RWPE2 (cell line): ENCODE data around the gene FBXL17.

Experiments
- ATAC-seq: fragments of 200-7000 bp; cut with Tn5 transposase; 3 replicates; pipeline ENCODE4 v1.9.1; 2021; ENCODE audit warnings: low read depth
- DNase-seq: peaks from one replicate; pipeline ENCODE4 v3.0.0-alpha.2; 2020; ENCODE audit warnings: low spot score
- H3K27ac ChIP-seq: fragments of 450-650 bp; 2 replicates; pipeline ENCODE4 v1.5.1; 2017; ENCODE audit warnings: mild to moderate bottlenecking; ENCODE audit not compliant: poor library complexity, severe bottlenecking
- H3K27me3 ChIP-seq: fragments of 250-450 bp; sonication (Bioruptor Pico); 2 replicates; pipeline ENCODE4 v1.5.1; 2021; ENCODE audit warnings: mild to moderate bottlenecking, moderate library complexity; ENCODE audit not compliant: insufficient read depth, poor library complexity, severe bottlenecking
- H3K36me3 ChIP-seq: fragments of 250-450 bp; sonication (Bioruptor Pico); 2 replicates; pipeline ENCODE4 v1.5.1; 2020; ENCODE audit warnings: low read depth, mild to moderate bottlenecking, moderate library complexity
- H3K4me1 ChIP-seq: fragments of 250-450 bp; sonication (Bioruptor Pico); 2 replicates; pipeline ENCODE4 v1.5.1; 2021; ENCODE audit warnings: mild to moderate bottlenecking, moderate library complexity; ENCODE audit not compliant: insufficient read depth, poor library complexity, severe bottlenecking
- H3K4me3 ChIP-seq: fragments of 250-450 bp; sonication (Bioruptor Pico); 2 replicates; pipeline ENCODE4 v1.5.1; 2021; ENCODE audit warnings: mild to moderate bottlenecking, moderate library complexity; ENCODE audit not compliant: severe bottlenecking
- H3K9me3 ChIP-seq: fragments of 250-450 bp; sonication (Bioruptor Pico); 2 replicates; pipeline ENCODE4 v1.5.1; 2021; ENCODE audit warnings: mild to moderate bottlenecking, moderate library complexity; ENCODE audit not compliant: severe bottlenecking
- CTCF ChIP-seq: fragments of 450-650 bp; IDR thresholded peaks from one replicate; pipeline ENCODE4 v1.5.1; 2017; ENCODE audit warnings: mild to moderate bottlenecking, moderate library complexity; ENCODE audit not compliant: poor library complexity, severe bottlenecking

FBXL17 gene

GRCh38 chr5:108367679-108368334 is 14.1 kb downstream of the FBXL17 start:
- H3K9me3 ChIP-seq, result peaks cover 3% of the 10 kb centered on the region
- H3K4me3 ChIP-seq, result peak overlapping the region; percentile 12
- peaks cover 13% of the 10 kb centered on the region for H3K4me1 ChIP-seq
- no peak for TF ChIP-seq CTCF
- DNase-seq, result no peak
- peak overlapping the region; percentile 36 for H3K27ac ChIP-seq
- ATAC-seq, result peak; percentile 52; the same call in 2 of the 3 replicates
- H3K27me3 ChIP-seq, result no peaks in the 10 kb centered on the region
- H3K36me3 ChIP-seq, result peaks cover 11% of the 10 kb centered on the region

- TF ChIP-seq CTCF, result no peak
- Histone ChIP-seq H3K4me1 (peaks cover 13% of the 10 kb centered on the region), H3K4me3 (no peak overlapping the region), H3K9me3 (no peaks in the 10 kb centered on the region), H3K36me3 (peaks cover 11% of the 10 kb centered on the region), H3K27me3 (no peaks in the 10 kb centered on the region), H3K27ac (no peak overlapping the region)
- ATAC-seq (no peak), DNase-seq (no peak)
These were observed 15.4 kb downstream of the FBXL17 start for GRCh38 chr5:108366500-108366899.

GRCh38 chr5:108361771-108362170 is 20.1 kb downstream of the FBXL17 start:
- H3K27me3 ChIP-seq, result no peaks in the 10 kb centered on the region
- no peak overlapping the region for H3K4me3 ChIP-seq
- H3K4me1 ChIP-seq, result no peaks in the 10 kb centered on the region
- H3K36me3 ChIP-seq, result peaks cover 11% of the 10 kb centered on the region
- no peak for TF ChIP-seq CTCF
- ATAC-seq (no peak), DNase-seq (no peak)
- H3K9me3 ChIP-seq, result no peaks in the 10 kb centered on the region
- no peak overlapping the region for H3K27ac ChIP-seq

- Histone ChIP-seq H3K4me1 (no peaks in the 10 kb centered on the region), H3K27ac (no peak overlapping the region), H3K4me3 (no peak overlapping the region), H3K27me3 (no peaks in the 10 kb centered on the region), H3K9me3 (no peaks in the 10 kb centered on the region), H3K36me3 (peaks cover 11% of the 10 kb centered on the region)
- DNase-seq (no peak), ATAC-seq (no peak)
- no peak for TF ChIP-seq CTCF
These were observed 20.7 kb downstream of the FBXL17 start for GRCh38 chr5:108361239-108361638.

- no peak overlapping the region for H3K27ac ChIP-seq
- H3K9me3 ChIP-seq, result no peaks in the 10 kb centered on the region
- DNase-seq (no peak), ATAC-seq (no peak)
- H3K36me3 ChIP-seq, result peaks cover 11% of the 10 kb centered on the region
- no peak for TF ChIP-seq CTCF
- no peaks in the 10 kb centered on the region for H3K27me3 ChIP-seq
- H3K4me3 ChIP-seq, result no peak overlapping the region
- H3K4me1 ChIP-seq, result no peaks in the 10 kb centered on the region
These were observed 21.6 kb downstream of the FBXL17 start for GRCh38 chr5:108360280-108360679.
